ENCODE results near the gene DGKI.

DNA sequence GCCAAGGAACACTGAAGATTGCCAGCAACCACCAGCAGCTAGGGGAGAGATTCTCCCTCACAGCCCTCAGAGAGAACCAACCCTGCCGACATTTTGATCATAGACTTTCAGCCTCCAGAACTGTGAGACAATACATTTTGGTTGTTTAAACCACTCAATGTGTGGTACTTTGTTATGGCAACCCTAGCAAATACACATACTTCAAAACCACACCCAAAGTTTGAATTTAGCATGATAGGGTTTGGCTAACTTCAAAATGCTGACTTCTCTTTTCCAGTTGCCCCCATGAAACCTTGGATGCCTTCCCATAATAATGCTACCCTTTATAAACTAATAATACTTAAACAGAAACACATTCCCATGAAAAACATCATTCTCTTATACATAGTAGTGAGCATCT, 149.8 kb downstream of the DGKI start:
- TF ChIP-seq, protein P1, sequence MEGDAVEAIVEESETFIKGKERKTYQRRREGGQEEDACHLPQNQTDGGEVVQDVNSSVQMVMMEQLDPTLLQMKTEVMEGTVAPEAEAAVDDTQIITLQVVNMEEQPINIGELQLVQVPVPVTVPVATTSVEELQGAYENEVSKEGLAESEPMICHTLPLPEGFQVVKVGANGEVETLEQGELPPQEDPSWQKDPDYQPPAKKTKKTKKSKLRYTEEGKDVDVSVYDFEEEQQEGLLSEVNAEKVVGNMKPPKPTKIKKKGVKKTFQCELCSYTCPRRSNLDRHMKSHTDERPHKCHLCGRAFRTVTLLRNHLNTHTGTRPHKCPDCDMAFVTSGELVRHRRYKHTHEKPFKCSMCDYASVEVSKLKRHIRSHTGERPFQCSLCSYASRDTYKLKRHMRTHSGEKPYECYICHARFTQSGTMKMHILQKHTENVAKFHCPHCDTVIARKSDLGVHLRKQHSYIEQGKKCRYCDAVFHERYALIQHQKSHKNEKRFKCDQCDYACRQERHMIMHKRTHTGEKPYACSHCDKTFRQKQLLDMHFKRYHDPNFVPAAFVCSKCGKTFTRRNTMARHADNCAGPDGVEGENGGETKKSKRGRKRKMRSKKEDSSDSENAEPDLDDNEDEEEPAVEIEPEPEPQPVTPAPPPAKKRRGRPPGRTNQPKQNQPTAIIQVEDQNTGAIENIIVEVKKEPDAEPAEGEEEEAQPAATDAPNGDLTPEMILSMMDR (IDR thresholded peaks at IDR 0.05), result no peak
- TF ChIP-seq MAX (CRISPR knock-in tag; IDR thresholded peaks at IDR 0.05), result no peak
- TF ChIP-seq NFE2L1 (CRISPR knock-in tag; IDR thresholded peaks at IDR 0.05), result no peak
- TF ChIP-seq SP1 (CRISPR knock-in tag; conservative IDR thresholded peaks at IDR 0.05), result no peak
